Muscle of leg (tissue), 11 donors: ENCODE measurements around the gene SCO2. TPM values are rescaled to one million over a fixed set of nuclear protein-coding genes. Genes with fewer than 3 reads are reported as not detected.

ENCODE experiments used
- DNase-seq: peaks from one replicate; pipeline ENCODE4 v3.0.0; 2013
- H3K27ac ChIP-seq: one replicate; pipeline ENCODE4 v1.5.1; 2013; ENCODE audit warnings: mild to moderate bottlenecking, low read length, control low read depth
- H3K27me3 ChIP-seq: one replicate; pipeline ENCODE4 v1.6.1; 2013; ENCODE audit warnings: low read length; ENCODE audit not compliant: control insufficient read depth, insufficient read depth
- H3K36me3 ChIP-seq: one replicate; pipeline ENCODE4 v1.6.1; 2013; ENCODE audit warnings: low read length; ENCODE audit not compliant: control insufficient read depth, insufficient read depth
- H3K4me1 ChIP-seq: one replicate; pipeline ENCODE4 v1.6.1; 2013; ENCODE audit warnings: low read length; ENCODE audit not compliant: control insufficient read depth, insufficient read depth
- H3K4me3 ChIP-seq: one replicate; pipeline ENCODE4 v1.5.1; 2013; ENCODE audit warnings: low read length, control low read depth
- H3K9me3 ChIP-seq: replicated peaks from 2 replicates; pipeline ENCODE4 v1.6.1; 2013; ENCODE audit warnings: low read depth, low read length; ENCODE audit not compliant: control insufficient read depth
- WGBS: methylation state at CpG from one replicate; pipeline ENCODE4 v1.1.5; 2013; ENCODE audit warnings: missing lambda C conversion rate; ENCODE audit not compliant: insufficient coverage; 5-methylcytosine and 5-hydroxymethylcytosine counted together
- polyA plus RNA-seq, 8 donors: library from polyadenylated mRNA; unstranded; fragments of 120-200 nt; gene quantifications; one replicate each; pipeline versions ENCODE4 v1.2.1 to v1.2.3, GENCODE V29; 2013; ENCODE audit warnings: inconsistent platforms in 1 of 8, low replicate concordance in 1 of 8; ENCODE audit not compliant: insufficient read length in 8 of 8, insufficient read depth in 1 of 8
- total RNA-seq: library from RNA; stranded (reverse); fragments of 120-200 nt; gene quantifications from one replicate; pipeline ENCODE4 v1.2.4, GENCODE V29; 2013

The SCO2 gene
- total and polyA plus RNA-seq, 9 donors: 0.40 to 7.0 (median 3.1) TPM

GRCh38 chr22:50568626-50569025, 43.2 kb upstream of the SCO2 start:
- peaks cover 26% of the 10 kb centered on the region for H3K36me3 ChIP-seq
- no peak overlapping the region for H3K4me3 ChIP-seq
- H3K9me3 ChIP-seq: no peaks in the 10 kb centered on the region
- H3K27me3 ChIP-seq: peaks cover 2% of the 10 kb centered on the region
- DNase-seq: no peak
- peaks cover 3% of the 10 kb centered on the region for H3K4me1 ChIP-seq
- WGBS: 64% methylated on average over 4 of the region's 7 CpGs
- no peak overlapping the region for H3K27ac ChIP-seq

- Histone ChIP-seq H3K4me1 (peaks cover 10% of the 10 kb centered on the region), H3K9me3 (no peaks in the 10 kb centered on the region), H3K27ac (no peak overlapping the region), H3K4me3 (no peak overlapping the region), H3K27me3 (peaks cover 5% of the 10 kb centered on the region), H3K36me3 (peaks cover 26% of the 10 kb centered on the region)
- no peak for DNase-seq
- 76% methylated on average over 5 of the region's 7 CpGs for WGBS
Observed at GRCh38 chr22:50567721-50568252, 42.4 kb upstream of the SCO2 start.

- Histone ChIP-seq H3K27ac (no peak overlapping the region), H3K4me1 (peaks cover 10% of the 10 kb centered on the region), H3K9me3 (no peaks in the 10 kb centered on the region), H3K27me3 (peaks cover 14% of the 10 kb centered on the region), H3K4me3 (no peak overlapping the region), H3K36me3 (peaks cover 5% of the 10 kb centered on the region)
- 90% methylated on average over 10 of the region's 11 CpGs for WGBS
- DNase-seq: no peak
Observed at GRCh38 chr22:50564289-50564688, 38.9 kb upstream of the SCO2 start.

GRCh38 chr22:50563413-50564160, 38.2 kb upstream of the SCO2 start:
- Histone ChIP-seq H3K36me3 (peaks cover 2% of the 10 kb centered on the region), H3K4me3 (peak overlapping the region; percentile 58), H3K9me3 (no peaks in the 10 kb centered on the region), H3K27ac (no peak overlapping the region), H3K27me3 (peaks cover 14% of the 10 kb centered on the region), H3K4me1 (peaks cover 10% of the 10 kb centered on the region)
- no peak for DNase-seq
- 18% methylated on average over 11 of the region's 17 CpGs for WGBS

GRCh38 chr22:50562523-50563412, 37.4 kb upstream of the SCO2 start, which contains the start of gene SYCE3:
SYCE3 (minus strand) TSS chr22:50562919; CDS start chr22:50556405, 6,514 bp downstream.
- H3K4me1 ChIP-seq: peaks cover 10% of the 10 kb centered on the region
- under 1% methylated on average over 46 of the region's 61 CpGs for WGBS

GRCh38 chr22:50561401-50562358, 36.3 kb upstream of the SCO2 start:
- 57% methylated on average over 14 of the region's 34 CpGs for whole genome bisulfite sequencing
- Histone ChIP-seq H3K4me3 (no peak overlapping the region), H3K36me3 (no peaks in the 10 kb centered on the region), H3K9me3 (no peaks in the 10 kb centered on the region), H3K4me1 (peaks cover 10% of the 10 kb centered on the region), H3K27ac (no peak overlapping the region), H3K27me3 (peaks cover 14% of the 10 kb centered on the region)
- DNase-seq: no peak

More at GRCh38 chr22:50562523-50563412, 37.4 kb upstream of the SCO2 start, which contains the start of gene SYCE3:
- no peaks in the 10 kb centered on the region for H3K36me3 ChIP-seq
- no peak within 1 kb of the TSS for H3K27ac ChIP-seq
- peak within 1 kb of the TSS; percentile 58 for H3K4me3 ChIP-seq
- H3K9me3 ChIP-seq: no peaks in the 10 kb centered on the region
- peaks cover 14% of the 10 kb centered on the region for H3K27me3 ChIP-seq
- peak; percentile 96 for DNase-seq

GRCh38 chr22:50560034-50560433, 34.6 kb upstream of the SCO2 start:
- Histone ChIP-seq H3K4me1 (peaks cover 10% of the 10 kb centered on the region), H3K27ac (no peak overlapping the region), H3K4me3 (no peak overlapping the region), H3K27me3 (peaks cover 11% of the 10 kb centered on the region), H3K36me3 (no peaks in the 10 kb centered on the region), H3K9me3 (no peaks in the 10 kb centered on the region)
- 81% methylated on average over 3 of the region's 3 CpGs for WGBS
- no peak for DNase-seq

- DNase-seq: no peak
- Histone ChIP-seq H3K36me3 (no peaks in the 10 kb centered on the region), H3K27ac (no peak overlapping the region), H3K4me3 (no peak overlapping the region), H3K4me1 (no peaks in the 10 kb centered on the region), H3K27me3 (peaks cover 8% of the 10 kb centered on the region), H3K9me3 (no peaks in the 10 kb centered on the region)
- no CpG with 5 or more reads among the region's 5 CpGs for WGBS
Observed at GRCh38 chr22:50556703-50557102, 31.3 kb upstream of the SCO2 start.

GRCh38 chr22:50553310-50553709, 27.9 kb upstream of the SCO2 start:
- Histone ChIP-seq H3K27ac (no peak overlapping the region), H3K4me3 (no peak overlapping the region), H3K9me3 (no peaks in the 10 kb centered on the region), H3K36me3 (no peaks in the 10 kb centered on the region), H3K27me3 (peaks cover 22% of the 10 kb centered on the region), H3K4me1 (peaks cover under 1% of the 10 kb centered on the region)
- no peak for DNase-seq
- 95% methylated on average over 6 of the region's 8 CpGs for WGBS
